Jurkat, Clone E6-1 (cell line): ENCODE results near the gene ENOX1.

ENCODE experiments used
- DNase-seq: peaks from one replicate; pipeline ENCODE4 v3.0.0-alpha.2; 2011; ENCODE audit warnings: low read depth, low spot score
- H3K4me3 ChIP-seq: 2 replicates; pipeline ENCODE4 v1.5.1; 2011; ENCODE audit warnings: mild to moderate bottlenecking, low read length, control low read depth, moderate library complexity

Gene ENOX1

DNA sequence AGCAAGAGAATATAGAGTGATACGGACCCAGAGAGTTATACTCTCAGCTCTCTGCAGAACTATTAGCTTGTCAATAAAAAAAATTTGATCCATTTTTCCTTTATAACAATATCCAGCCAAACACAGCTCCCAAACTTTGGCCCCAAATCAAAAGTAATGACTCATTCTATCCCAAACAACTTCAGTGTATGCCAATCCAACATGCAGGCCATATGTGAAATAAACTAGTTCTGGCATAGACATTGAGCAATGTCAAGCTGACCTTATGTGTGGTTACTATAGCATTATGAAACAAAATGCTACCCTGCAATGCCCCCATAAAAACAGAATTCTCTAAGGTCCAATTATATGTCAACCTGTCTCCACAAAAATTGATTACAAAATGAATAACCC, 553.9 kb downstream of the ENOX1 start:
- no peak for DNase-seq
- no peak overlapping the region for H3K4me3 ChIP-seq

DNA sequence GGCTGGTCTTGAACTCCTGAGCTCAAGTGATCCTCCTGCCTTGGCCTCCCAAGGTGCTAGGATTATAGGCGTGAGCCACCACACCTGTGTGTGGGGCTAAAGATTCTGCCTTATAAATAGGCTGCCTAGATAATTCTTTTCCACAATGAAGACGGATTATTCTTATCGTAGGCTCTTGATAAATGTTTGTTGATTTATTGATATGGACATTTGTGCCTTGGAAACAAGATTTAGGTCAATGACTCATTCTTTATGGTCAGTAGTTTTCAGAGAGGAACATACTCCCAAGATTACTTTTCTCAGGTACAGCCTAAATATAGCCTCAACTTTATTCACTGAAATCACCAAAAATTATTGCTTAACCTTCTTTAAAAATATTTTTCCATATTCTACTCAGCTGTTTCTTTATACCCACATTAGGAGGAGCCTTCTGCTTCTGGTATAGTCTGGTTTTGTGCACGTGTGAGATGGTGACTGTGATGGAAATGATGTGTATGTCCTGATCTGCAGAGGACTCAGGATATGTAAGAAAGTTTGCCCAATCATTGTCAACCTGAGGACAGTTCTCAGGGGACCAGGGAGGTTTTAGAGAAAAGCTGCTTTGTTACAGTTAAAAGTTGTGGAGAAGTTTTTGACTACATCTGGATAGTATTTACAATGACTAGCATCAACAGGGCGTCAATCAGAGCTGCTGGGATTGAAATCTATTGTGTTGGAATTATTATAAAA, 554.5 kb downstream of the ENOX1 start:
- no peak for DNase-seq
- H3K4me3 ChIP-seq = no peak overlapping the region

DNA sequence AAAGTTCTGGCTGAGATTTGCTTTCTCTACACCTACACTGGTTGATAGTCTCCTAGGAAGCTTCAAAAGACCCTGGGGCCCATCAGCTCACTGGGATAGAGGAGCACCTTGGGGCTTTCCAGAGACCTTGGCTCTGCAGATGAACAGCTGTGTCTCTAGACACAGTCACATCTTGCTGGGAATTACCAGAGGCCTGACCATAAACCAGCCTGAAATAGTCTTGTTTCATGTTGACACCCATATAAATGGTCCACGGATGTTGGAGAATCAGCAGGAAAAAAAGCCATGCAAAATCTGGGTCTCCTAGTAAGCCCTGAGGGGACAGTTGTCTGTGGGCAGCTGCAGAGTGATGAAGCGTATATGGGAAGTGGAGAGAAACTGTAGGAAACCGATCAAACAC, 555.8 kb downstream of the ENOX1 start:
- no peak overlapping the region for H3K4me3 ChIP-seq
- no peak for DNase-seq

DNA sequence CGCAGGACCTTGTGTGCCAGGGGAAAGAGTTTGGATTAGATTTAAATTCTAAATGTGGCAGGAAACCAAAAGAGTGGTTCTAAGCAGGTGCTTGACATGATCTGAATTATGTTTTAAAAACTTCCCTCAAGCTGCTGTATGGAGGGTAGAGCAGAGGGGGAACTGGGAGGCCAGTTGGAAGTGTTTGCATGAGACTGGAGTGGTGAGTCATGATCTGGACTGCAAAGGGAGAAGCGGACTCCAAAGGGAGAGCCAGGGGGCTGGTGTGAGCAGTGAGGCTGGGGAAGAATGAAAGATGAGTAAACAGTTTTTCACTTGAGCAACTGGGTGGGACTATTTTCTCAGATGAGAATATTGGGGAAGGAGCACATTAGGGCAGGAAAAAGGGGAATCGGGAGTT, 557.3 kb downstream of the ENOX1 start:
- no peak for DNase-seq
- H3K4me3 ChIP-seq = no peak overlapping the region

DNA sequence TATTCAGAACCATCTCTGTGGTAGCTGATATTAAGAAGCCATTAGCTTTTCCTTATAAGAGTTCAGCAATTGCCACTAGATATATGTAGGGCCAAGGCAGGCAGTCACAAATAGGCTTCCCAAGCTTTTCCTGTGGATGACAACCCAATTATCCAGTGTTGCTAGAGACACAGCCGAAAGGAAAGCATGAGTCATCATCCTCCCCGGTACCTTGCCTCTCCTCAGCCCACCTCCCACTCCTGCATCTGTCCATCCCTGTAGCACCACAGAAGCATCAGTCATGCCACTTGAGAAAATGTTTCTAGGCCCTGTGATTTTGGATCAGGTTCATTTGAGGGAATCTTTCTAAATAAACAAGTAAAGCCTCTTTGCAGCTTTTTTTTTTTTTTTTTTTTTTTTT, 559.1 kb downstream of the ENOX1 start:
- H3K4me3 ChIP-seq = no peak overlapping the region
- no peak for DNase-seq

DNA sequence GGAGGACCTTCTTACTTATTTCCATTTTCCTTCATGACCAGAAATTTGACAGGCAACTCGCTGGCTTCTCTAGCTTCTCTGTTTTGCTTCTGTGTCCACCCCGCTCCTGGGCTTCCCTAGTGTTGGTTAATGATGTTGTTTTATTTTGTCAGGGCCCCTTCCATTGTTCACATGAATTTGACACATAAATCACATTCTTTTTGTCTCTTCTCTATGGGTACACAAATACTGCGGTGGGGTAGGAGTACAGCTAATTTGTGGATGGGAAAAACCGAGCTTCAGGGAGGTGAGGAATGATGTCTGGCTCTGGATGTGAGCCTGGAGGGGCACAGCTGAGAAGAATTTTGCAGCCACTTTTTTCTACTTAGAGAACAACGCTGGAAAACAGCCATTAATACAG, 563.6 kb downstream of the ENOX1 start:
- no peak overlapping the region for H3K4me3 ChIP-seq
- DNase-seq = no peak

DNA sequence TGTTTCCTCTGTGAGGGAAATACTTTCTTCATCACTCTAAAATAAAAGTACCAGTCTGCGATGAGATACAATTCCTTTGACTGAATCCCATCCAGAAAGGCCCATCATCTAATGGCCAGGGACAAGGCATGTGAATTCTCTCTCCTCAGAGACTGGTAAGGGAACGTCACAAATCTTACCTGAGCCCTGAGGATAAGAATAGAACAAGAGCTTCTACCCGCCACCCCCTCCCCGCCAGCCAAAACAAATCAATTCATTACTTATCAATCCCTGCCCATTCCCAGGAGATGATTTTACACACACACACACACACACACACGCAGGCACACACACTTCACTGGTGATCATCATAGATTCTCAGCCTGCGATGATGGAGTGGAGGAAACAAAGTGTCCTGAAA, 564.7 kb downstream of the ENOX1 start:
- no peak overlapping the region for H3K4me3 ChIP-seq
- no peak for DNase-seq

DNA sequence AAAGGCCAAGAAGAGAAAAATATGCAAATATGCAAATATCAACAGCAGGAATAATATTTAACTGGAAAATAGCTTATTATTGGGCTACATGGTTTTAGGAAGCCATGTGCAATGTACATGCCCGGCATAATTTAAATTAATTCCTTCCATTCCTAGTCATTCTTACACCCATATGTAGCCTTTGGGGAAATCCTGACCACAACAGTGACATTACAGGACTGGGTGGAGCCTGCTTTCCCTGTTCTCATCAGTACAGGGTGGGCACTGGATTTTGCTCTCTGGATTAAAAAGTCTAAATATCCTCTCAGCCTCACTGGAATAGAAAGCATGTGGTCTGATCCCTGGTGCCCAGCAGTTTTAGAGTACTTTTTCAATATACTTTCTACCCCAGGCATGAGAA, 565.2 kb downstream of the ENOX1 start:
- H3K4me3 ChIP-seq = no peak overlapping the region
- no peak for DNase-seq

DNA sequence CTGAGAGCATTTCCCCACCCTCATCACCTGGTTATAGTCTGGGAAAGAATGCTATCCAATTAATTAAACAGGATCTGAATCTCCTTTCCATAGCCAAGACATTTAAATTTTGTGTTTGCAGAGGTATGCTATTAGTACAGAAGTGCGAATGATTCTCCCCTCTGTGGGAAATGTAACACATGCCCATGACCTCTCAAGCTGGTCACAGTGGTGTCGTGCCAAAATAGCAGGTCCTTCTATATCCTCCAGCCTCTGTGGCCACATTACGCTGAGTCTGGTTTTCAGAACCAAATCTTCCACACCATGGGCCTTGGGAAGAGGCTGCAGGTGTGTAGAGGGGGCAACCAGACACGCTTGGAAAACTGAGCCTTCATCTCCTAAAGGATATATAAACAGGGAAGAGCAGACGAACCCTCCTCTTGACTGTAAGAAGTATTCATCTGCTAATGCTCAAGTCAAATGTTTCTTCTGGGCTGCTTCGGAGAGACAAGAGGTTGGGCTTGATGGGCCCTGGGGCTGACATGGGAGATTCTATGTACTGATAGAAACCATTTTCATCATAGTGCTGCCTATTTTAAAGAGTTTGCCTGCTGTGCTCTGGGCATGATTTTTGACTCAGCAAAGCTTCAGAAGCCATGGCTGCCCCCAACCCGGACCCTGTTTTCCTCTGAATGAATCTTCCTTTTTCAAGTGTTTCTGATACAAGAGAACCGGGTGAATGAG, 565.7 kb downstream of the ENOX1 start:
- H3K4me3 ChIP-seq = no peak overlapping the region
- no peak for DNase-seq

DNA sequence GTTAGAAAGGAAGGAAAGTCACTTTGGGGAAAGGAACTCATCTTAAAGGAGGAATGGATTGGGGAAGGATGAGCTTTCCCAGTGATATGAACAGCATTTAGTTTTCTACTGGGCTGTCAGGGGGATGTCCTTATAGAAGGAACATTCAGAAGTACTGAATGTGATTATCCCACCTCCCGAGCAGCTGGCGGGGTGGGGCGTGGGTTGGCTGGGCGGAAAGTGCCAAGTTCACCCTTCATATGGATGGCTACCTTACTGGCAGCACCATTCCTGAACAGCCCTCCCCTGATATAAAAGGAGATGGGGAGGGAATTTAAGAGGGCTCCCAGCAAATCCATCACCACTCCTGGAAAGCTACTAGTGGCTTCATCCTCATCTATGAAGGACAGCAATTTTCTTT, 572.6 kb downstream of the ENOX1 start:
- no peak for DNase-seq
- no peak overlapping the region for H3K4me3 ChIP-seq

DNA sequence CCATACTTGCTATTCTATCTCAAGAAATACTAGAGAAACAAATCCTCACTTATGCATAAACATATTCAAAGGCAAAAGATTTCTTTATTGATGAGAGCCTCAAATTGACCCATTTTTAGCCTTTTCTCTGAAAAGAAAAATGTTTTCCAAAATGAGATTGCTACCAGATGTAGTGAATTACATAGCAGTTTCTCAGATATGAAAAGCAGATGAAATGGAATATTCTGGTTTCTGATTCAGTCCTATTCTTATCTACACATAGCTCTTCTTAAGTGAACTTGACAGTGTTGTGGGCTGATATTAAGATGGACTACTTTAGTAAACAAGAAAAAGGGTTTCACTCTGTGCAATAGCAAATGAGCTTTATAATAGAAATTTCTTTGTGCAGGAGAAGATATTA, 579.9 kb downstream of the ENOX1 start:
- no peak overlapping the region for H3K4me3 ChIP-seq
- no peak for DNase-seq

DNA sequence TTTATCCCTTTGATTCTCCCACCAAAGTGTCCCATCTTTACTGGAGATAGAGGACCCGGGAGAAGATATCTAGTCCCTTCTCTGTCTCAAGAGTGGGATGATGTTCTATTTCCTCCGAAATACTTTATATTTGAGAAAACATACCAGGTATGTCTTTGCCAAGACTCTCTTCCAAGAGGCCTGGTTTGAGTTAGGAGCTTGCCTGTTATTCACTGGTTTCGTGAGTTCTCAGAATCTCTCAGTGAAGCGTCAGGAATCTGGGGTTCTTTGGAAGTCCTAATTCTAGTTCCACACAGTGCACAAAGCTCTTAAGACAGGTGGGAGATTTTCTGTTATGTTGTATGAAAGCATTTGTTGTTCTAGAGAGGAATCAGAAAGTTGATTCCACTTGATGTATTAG, 581.4 kb downstream of the ENOX1 start:
- DNase-seq = no peak
- no peak overlapping the region for H3K4me3 ChIP-seq

DNA sequence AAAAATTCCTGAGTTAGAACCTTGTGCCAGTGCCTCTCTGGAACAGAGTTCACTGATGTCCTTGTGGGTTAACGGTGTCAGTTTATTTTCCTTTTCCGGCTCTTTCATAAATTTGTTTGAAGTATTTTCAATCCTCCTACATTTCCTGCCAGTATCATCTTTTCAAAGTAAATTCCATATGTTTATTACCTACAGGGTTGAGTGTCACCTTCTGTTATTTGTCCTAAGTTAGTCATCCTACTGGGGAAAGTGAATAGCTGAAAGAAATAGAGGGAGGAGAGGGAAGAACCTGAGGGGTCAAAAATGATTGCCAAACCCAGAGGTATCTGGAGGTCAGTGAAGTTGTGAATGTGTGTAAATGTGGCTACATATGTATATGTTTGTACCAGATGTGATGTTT, 582.2 kb downstream of the ENOX1 start:
- no peak overlapping the region for H3K4me3 ChIP-seq
- no peak for DNase-seq

DNA sequence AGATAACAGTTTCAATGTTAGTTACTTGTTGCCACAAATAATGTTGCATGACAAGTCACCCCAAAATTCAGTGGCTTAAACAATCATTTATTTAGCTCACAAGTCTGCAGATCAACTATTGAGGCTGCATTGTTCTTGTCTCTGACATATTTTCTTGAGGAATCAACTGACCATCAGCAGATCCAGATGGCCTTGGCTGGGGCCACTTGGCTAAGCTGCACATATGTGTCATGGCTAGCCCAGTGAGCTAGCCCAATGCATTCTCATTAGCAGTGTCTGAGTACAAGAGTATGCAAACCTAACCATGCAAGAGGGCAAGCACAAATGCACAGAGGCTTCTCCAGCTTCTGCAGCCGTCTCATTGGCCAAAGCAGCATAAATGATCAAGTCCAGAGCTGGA, 583.0 kb downstream of the ENOX1 start:
- DNase-seq = no peak
- H3K4me3 ChIP-seq = no peak overlapping the region

DNA sequence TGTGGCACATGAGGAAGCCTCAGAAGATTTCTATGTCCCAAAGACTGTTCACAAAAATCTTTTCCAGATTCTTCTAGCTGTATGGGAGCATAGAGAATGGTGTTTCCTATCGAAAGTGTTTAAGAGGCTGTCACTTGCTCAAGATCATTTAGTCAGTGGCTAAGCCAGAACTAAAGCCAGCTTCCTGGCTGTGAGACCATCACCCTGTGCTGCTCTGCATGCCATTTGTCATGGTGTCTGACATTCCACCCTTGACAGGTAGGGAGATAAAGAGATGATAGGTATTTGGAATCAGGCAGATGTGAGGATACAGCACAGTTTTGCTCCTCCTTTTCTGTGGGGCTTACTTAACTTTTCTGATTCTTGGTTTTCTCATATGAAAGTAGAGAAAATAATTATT, 586.0 kb downstream of the ENOX1 start:
- DNase-seq = no peak
- no peak overlapping the region for H3K4me3 ChIP-seq

DNA sequence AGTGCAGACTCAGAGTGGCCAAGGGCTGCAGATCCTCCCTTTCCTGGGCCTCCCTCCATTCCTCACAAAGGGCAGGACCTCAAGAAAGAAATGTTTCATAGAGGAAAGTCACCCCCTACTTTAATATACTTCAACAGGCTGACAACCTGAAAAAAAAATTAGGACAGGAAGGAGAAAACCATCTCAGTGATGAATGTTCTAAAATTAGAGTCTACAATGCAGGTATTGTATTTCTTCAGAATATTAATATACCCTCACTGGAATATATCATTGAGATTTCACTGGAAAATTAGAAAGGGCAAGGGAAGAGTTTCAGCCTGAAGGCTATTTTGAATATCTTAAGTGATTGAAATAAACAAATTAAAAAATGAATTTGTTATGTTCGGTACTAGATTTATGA, 586.5 kb downstream of the ENOX1 start:
- no peak overlapping the region for H3K4me3 ChIP-seq
- no peak for DNase-seq

DNA sequence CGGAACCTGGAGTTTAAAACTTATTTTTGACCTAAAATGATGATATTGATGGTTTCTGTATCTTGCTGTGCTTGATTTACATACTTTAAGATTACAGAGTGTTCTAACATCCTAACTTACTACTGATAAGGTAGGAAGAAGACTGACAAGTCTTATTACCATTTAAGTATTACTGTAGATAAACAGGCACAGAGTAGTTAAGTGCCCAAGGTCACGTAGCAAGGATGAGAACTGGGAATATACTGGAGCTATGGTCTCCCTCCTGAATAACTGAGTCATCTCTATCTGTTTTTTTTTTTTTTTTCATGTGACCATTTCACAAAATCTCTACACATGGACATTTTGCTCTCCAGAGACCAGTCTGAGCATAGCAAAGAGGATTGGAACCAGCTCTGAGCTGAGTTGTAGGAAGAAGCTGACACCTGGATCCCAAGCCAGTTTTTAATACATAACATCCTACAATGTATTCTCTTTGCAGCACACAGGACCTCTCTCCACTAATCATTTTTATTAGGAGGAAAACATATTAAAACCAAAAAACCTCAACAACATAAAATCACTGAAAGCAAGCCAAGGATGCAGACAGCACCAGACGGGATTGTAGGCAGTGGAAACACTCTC, 589.9 kb downstream of the ENOX1 start:
- DNase-seq = no peak
- no peak overlapping the region for H3K4me3 ChIP-seq

DNA sequence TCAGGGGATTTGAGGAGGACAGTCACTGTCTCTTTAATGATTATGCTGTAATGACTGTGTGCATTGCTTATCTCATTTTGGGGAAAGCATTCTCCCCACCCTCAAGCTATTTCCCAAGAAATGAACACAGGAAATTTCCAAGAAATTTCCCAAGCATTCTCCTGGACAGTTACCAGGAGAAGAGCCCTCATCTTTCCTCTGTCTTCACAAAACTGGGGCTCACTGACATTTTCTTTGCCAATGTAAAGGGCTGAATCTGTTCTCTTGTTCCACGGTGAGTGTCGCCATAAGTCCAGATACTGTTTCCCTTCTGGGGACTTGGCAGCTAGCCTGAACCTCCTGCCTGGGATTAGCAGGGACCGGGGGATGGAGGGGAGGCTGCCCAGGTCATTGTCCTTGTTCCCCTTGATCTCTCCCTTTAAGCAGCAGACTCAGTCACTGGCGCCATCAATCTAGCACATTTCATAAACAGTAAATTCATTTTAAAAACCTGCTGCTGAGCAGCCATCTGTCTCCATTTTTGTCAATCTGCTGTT, 590.6 kb downstream of the ENOX1 start:
- H3K4me3 ChIP-seq = no peak overlapping the region
- DNase-seq = no peak

DNA sequence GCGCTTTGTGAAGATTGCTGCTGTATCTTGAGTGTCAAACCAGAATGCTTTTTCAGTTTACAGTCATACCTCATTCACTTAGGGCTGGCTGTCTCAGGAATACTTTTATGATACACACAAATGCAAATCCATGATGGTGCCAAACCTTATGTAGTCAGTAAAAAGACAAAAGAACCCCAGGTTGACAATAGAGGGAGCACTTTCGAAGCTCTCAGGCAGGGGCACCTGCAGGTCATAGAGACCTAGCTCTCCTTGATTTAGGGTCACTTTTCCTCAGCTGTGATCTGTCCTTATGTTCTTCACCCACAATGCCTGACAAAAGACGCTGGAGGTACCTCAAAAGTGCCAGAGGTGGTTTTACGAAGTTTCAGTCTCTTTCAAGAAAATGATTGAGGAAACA, 591.2 kb downstream of the ENOX1 start:
- no peak overlapping the region for H3K4me3 ChIP-seq
- no peak for DNase-seq

DNA sequence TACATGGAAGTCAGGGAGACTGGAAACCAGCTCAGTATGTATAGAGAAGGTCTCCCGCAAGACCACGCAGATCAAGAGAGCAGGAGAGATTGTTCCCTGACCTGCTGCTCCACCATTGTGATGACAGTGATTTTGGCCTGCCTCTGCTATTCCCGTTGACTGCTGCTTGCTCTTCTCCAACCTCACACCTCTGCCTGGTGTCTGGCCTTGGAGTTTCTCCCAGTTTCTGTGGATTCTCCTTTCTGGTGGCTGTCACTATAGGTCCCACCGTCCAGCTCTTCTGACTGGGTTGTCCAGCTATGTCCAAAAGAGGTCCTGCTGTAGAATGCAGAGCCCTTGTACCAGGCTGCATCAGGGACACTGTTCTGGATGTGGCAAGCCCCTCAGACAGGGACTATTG, 591.7 kb downstream of the ENOX1 start:
- DNase-seq = no peak
- H3K4me3 ChIP-seq = no peak overlapping the region
